NCI-H510A (cell line): ENCODE measurements around the gene TMEM53.
A peak's percentile ranks its signal among the peaks of the same experiment; 100 is the strongest.

Experiments
- DNase-seq: peaks from one replicate; lab custom pipeline; 2025; lab: John Stamatoyannopoulos, UW

Gene TMEM53

DNA sequence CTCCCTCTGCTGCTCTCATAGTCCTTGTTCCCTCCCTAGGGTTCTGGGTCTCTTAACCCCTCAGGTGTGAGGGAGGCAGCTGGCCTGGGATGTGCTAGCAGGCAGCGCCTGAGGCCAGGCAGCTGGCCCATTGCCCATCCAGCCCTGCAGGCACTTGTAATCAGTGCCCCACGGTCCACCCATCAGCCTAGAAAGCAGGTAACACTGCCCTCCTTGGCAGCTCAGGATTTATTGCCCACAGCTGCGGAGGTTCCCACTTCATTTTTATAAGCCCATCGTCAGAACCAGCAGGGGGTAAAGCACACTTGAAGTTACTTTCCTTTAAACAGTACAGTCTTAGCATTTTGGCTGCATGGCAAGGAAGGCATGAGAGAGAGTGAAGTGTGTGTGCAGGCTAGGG lies 70.6 kb downstream of the TMEM53 start:
- DNase-seq, result peak; percentile 91
